ENCODE measurements around the gene SCAMP5. TPM values are rescaled to one million over a fixed set of nuclear protein-coding genes. Genes with fewer than 3 reads are reported as not detected.

SCAMP5 gene
- total RNA-seq, 3 donors from 2014 or later (not counting 1 experiment from before 2014, with no cell fraction given) = 0.09 to 2.7 (median 0.54) TPM

GRCh38 chr15:74956648-74957475 is 38.5 kb upstream of the SCAMP5 start, which contains the start of gene RPP25:
Gene RPP25, minus strand, starts transcription at chr15:74956772. Its CDS starts 189 bp downstream, at chr15:74956583.
- no peaks in the 10 kb centered on the region for H3K36me3 Mint-ChIP-seq
- peak within 1 kb of the TSS; percentile 75 for H3K4me3 Mint-ChIP-seq
- no peak within 1 kb of the TSS for H3K27ac Mint-ChIP-seq
- H3K4me1 Mint-ChIP-seq = peaks cover 6 to 22% of the 10 kb centered on the region in 2 donors
- no peaks in the 10 kb centered on the region for H3K9me3 ChIP-seq (ENCODE audit: control insufficient read depth, insufficient read depth, low read length)
- no peaks in the 10 kb centered on the region for H3K36me3 ChIP-seq (ENCODE audit: control insufficient read depth, insufficient read depth, low read length)
- no peak for TF ChIP-seq CTCF (IDR thresholded peaks at IDR 0.05)
- no peaks in the 10 kb centered on the region for H3K9me3 Mint-ChIP-seq
- H3K27me3 Mint-ChIP-seq (ENCODE audit: low read depth in 2 of 2) = peaks cover 38 to 43% of the 10 kb centered on the region in 2 donors
- intact Hi-C loops (cut with micrococcal nuclease) = loop anchor here (2.0 kb wide), 1 partner anchor 248 kb away; no protein-coding TSS in a partner anchor
- H3K27ac ChIP-seq (ENCODE audit: low read length) = no peak within 1 kb of the TSS
- DNase-seq (peak; percentile 52 to 75), ATAC-seq (peak; percentile 89 to 93 (median 92))
- H3K4me1 ChIP-seq (ENCODE audit: control insufficient read depth, insufficient read depth, low read length) = peaks cover 33% of the 10 kb centered on the region
- peak within 1 kb of the TSS; percentile 26 for H3K4me3 ChIP-seq (ENCODE audit: low read length)
- under 1% methylated on average over 83 of the region's 83 CpGs for WGBS (ENCODE audit: insufficient coverage)
- H3K27me3 ChIP-seq (ENCODE audit: control insufficient read depth, insufficient read depth, low read length) = peaks cover 30% of the 10 kb centered on the region

- 8% methylated on average over 25 of the region's 28 CpGs for WGBS (ENCODE audit: insufficient coverage)
- no peaks in the 10 kb centered on the region for H3K36me3 Mint-ChIP-seq
- Histone ChIP-seq H3K27ac (ENCODE audit: low read length) (no peak overlapping the region), H3K27me3 (ENCODE audit: control insufficient read depth, insufficient read depth, low read length) (peaks cover 30% of the 10 kb centered on the region), H3K4me1 (ENCODE audit: control insufficient read depth, insufficient read depth, low read length) (peaks cover 33% of the 10 kb centered on the region), H3K4me3 (ENCODE audit: low read length) (peak overlapping the region; percentile 26), H3K9me3 (ENCODE audit: control insufficient read depth, insufficient read depth, low read length) (no peaks in the 10 kb centered on the region), H3K36me3 (ENCODE audit: control insufficient read depth, insufficient read depth, low read length) (no peaks in the 10 kb centered on the region)
- TF ChIP-seq CTCF (IDR thresholded peaks at IDR 0.05) = no peak
- peak overlapping the region in 1 of 2 donors; percentile 45 for H3K27ac Mint-ChIP-seq
- intact Hi-C loops (cut with micrococcal nuclease) = loop anchor here (2.0 kb wide), 1 partner anchor 247 kb away; no protein-coding TSS in a partner anchor
- ATAC-seq (no peak), DNase-seq (no peak)
- H3K4me1 Mint-ChIP-seq = peaks cover 6 to 22% of the 10 kb centered on the region in 2 donors
- H3K9me3 Mint-ChIP-seq = no peaks in the 10 kb centered on the region
- H3K4me3 Mint-ChIP-seq = peak overlapping the region; percentile 75
- H3K27me3 Mint-ChIP-seq (ENCODE audit: low read depth in 2 of 2) = peaks cover 44 to 50% of the 10 kb centered on the region in 2 donors
Observed at GRCh38 chr15:74957476-74958035, 37.8 kb upstream of the SCAMP5 start.

GRCh38 chr15:74958320-74958907 is 36.9 kb upstream of the SCAMP5 start:
- ATAC-seq (no peak), DNase-seq (peak in 1 of 2 donors; percentile 23)
- 3% methylated on average over 27 of the region's 28 CpGs for WGBS (ENCODE audit: insufficient coverage)
- H3K4me1 ChIP-seq (ENCODE audit: control insufficient read depth, insufficient read depth, low read length) = peaks cover 33% of the 10 kb centered on the region
- Mint-ChIP-seq H3K36me3 (no peaks in the 10 kb centered on the region), H3K27ac (peak overlapping the region in 1 of 2 donors; percentile 45), H3K9me3 (no peaks in the 10 kb centered on the region), H3K27me3 (ENCODE audit: low read depth in 2 of 2) (peaks cover 52 to 58% of the 10 kb centered on the region in 2 donors), H3K4me3 (no peak overlapping the region), H3K4me1 (peaks cover 6 to 22% of the 10 kb centered on the region in 2 donors)
- intact Hi-C loops (cut with micrococcal nuclease) = no loop called here
- no peak overlapping the region for H3K27ac ChIP-seq (ENCODE audit: low read length)
- no peaks in the 10 kb centered on the region for H3K36me3 ChIP-seq (ENCODE audit: control insufficient read depth, insufficient read depth, low read length)
- no peaks in the 10 kb centered on the region for H3K9me3 ChIP-seq (ENCODE audit: control insufficient read depth, insufficient read depth, low read length)
- H3K27me3 ChIP-seq (ENCODE audit: control insufficient read depth, insufficient read depth, low read length) = peaks cover 30% of the 10 kb centered on the region
- H3K4me3 ChIP-seq (ENCODE audit: low read length) = no peak overlapping the region
- no peak for TF ChIP-seq CTCF (IDR thresholded peaks at IDR 0.05)
